ENCODE results near the gene WDR20.

GRCh38 chr14:102211240-102211639 lies 71.5 kb downstream of the WDR20 start:
- no peak for TF ChIP-seq CTCF (IDR thresholded peaks at IDR 0.05)
- TF ChIP-seq POLR2A (IDR thresholded peaks at IDR 0.05) = no peak
- no peak for TF ChIP-seq POLR2AphosphoS5 (IDR thresholded peaks at IDR 0.05)
- no peak for TF ChIP-seq EP300 (IDR thresholded peaks at IDR 0.05; ENCODE audit: low read depth)
